HG03103 (cell line): ENCODE results near the gene SNX30.

ENCODE experiments used
- ATAC-seq: cut with Tn5 transposase; IDR thresholded peaks from one replicate; pipeline ENCODE4 v1.9.1; 2021; ENCODE audit warnings: low read depth; ENCODE audit not compliant: unreplicated experiment

SNX30 gene

GRCh38 chr9:112751056-112751795 is 666 bp downstream of the SNX30 start:
- ATAC-seq, result peak; percentile 34

DNA sequence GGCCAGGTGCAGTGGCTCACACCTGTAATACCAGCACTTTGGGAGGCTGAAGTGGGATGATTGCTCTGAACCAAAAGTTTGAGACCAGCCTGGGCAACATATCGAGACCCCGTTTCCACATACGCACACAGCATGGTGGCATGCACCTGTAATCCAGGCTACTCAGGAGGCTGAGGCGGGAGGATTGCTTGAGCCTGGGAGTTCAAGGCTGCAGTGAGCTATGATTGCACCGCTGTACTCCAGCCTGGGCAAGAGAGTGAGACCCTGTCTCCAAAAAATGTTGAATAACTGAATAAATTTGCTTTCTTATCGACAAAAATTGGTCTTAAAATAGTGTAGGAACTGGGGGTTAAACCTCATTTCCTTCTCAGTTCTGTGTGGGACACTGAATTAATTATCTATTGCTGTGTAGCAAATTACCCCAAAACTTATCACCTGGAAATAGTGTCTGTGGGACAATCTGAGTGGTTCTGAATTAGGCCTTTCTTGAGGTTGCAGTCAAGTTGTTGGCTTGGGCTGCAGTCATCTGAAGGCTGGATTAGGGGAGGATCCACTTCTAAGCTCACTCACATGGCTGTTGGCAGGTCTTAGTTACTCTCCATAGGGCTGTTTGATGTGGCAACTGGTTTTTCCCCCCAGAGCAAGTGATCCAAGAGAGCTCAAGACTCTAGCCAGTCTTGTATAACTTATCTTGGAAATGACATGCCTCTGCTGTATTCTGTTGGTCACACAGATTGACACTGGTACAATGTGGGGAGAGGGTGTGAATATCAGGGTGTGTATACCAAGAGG is 2.0 kb downstream of the SNX30 start:
- no peak for ATAC-seq

GRCh38 chr9:112753725-112754124 is 3.2 kb downstream of the SNX30 start:
- ATAC-seq, result no peak

GRCh38 chr9:112754578-112754977 is 4.0 kb downstream of the SNX30 start:
- no peak for ATAC-seq

- ATAC-seq, result no peak
Observed at GRCh38 chr9:112755016-112755427, 4.5 kb downstream of the SNX30 start.

GRCh38 chr9:112755675-112756074 is 5.1 kb downstream of the SNX30 start:
- no peak for ATAC-seq

- ATAC-seq, result no peak
Observed at GRCh38 chr9:112757282-112757883, 6.8 kb downstream of the SNX30 start.

DNA sequence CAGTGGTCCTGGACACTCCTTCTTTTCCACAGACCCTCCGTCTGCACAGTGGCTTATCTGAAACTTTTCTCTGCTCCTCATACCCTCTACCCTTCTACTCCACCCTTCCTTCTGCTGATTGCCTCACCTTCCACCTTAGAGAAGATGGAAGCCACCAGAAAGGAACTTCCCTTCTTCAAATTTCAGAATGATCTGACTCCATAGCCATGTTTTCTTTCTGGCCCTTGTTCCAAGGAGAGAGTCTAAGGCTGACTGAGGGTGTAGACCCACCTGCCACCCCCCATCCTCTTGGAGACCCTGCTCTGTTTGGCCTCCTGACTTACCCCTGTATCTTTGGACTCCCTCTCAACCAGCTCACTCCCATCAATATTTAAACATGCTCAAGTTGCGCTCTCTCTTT is 7.4 kb downstream of the SNX30 start:
- ATAC-seq, result no peak

DNA sequence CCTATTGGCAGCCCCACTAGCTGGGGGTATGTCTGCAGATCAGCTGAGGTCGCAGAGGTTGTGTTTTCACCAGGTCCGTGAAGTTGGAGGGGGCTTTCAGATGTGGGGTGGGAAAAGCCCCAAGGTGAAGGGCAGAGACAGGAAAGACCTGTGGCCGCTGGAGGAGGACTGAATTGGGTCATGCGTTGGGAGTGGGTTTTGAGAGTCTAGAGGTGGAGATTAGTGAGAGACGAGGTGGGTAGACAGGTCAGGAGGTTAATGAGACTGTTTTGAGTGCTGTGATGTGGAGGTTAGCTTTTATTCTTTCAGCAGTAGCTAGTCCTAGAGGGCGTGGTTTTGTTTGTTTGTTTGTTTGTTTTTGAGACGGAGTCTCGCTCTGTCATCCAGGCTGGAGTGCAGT is 10.3 kb downstream of the SNX30 start:
- no peak for ATAC-seq

DNA sequence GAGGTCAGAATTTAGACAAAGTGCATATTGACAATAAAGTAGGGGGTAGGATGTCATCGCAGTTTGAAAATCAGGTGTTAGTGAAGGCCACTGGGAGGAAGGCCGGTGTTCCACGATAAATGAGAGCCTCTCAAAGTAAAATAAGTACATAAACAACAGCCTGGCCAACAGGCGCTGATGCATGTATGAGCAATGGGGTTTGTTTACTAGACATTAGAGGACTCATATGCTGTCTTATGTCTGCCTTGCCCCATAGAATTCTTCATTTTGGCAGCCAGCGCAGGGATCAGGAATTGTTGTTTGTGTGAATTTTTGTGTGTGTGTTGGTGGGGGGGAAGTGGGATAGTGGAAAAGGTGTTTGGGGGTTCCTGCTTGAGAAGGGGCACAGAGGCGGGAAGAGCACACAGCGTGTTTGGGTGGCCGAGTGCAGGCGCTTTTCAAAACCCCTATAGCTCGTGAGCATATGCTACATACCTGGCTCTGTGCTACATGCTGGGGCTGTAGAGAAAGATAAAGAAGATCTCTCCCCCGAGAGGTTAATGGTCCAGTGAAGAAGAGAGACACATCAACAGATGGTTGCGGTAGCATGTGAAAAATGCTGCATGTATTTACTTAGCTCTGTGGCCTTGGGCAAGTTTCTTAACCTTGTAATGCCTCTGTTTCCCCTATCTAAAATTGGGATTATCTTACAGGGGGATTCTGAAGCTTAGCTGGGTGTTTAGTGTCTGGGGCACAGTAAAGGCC is 11.5 kb downstream of the SNX30 start:
- no peak for ATAC-seq

DNA sequence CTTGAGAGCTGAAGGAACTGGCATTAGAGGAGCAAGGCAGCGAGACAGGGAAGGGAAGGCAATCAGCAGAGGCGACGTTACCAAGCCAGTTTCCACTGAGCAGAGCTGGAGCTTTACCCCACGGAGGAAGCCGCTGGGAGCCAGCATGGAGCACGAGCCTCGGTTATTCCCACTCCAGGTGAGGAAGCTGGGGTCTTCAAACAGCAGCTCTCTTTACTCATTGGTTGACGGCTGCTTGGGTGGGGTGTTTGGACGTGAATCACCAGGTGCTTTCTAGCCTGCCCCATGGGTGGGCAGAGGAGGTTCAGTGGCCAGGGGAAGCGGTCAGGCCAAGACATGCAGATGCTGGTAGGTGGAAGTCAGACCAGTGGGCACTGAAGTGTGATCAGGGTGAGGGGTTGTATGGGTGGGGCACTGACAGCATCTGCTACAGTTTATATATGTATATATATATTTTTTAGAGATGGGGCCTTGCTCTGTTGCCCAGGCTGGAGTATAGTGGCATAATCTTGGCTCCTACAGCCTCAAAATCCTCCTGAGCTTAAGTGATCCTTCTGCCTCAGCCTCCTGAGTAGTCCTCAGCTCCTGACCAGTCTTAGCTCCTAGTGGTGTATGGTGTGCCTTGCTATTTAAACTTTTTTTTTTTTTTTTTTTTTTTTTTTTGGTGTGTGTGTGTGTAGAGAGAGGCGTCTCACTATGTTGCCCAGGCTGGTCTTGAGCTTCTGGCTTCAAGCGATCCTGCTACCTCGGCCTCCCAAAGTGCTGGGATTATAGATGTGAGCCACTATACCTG is 12.4 kb downstream of the SNX30 start:
- ATAC-seq, result no peak

GRCh38 chr9:112764344-112764743 is 13.8 kb downstream of the SNX30 start:
- no peak for ATAC-seq

DNA sequence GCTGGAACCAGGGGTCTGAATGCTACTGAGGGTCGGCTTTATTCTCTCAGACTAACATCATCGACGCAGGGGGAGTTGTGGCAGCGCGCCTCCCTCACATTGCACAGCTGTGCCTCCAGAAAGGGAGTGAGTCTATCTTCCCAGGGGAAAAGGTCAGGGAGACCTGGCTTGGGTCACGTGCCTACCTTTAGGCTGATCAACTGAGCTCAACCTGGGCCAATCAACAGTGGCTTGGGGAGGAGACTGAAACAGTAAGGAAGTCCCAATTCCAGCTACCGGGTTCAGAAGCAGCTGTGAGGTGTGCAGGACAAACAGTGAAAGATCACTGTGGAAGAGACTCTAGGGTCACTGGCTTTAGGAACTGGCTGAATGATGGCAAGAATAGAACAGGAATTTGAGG is 14.3 kb downstream of the SNX30 start:
- no peak for ATAC-seq

- no peak for ATAC-seq
Observed at GRCh38 chr9:112765281-112765680, 14.7 kb downstream of the SNX30 start.

GRCh38 chr9:112771359-112772214 is 21.0 kb downstream of the SNX30 start:
- ATAC-seq, result no peak

- no peak for ATAC-seq
Observed at GRCh38 chr9:112772215-112772509, 21.6 kb downstream of the SNX30 start.

DNA sequence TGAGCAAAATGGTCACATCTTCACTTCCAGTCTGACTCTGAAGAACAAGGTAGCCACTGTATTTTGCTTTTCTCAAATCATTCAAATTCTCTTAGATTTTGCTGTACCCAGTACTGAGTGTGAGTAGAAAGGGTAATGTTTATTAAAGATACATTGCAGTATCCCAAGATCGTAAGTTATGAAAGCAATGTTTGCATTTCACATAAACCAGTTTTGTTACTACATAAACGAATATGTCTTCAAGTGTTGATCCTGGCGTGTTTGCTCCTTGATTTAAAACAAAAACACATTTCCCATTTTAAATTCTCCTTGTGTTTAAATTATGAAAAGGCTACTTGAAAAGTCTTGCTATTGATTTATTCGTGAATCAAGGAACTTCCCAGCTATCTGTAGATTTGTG is 22.0 kb downstream of the SNX30 start:
- no peak for ATAC-seq

GRCh38 chr9:112774006-112774996 is 23.7 kb downstream of the SNX30 start:
- no peak for ATAC-seq
